ENCODE data around the gene MYLK. TPM values are rescaled to one million over a fixed set of nuclear protein-coding genes. Genes with fewer than 3 reads are reported as not detected.

Gene MYLK
- polyA plus RNA-seq, 1 donor (not counting 4 experiments of a cell fraction or from before 2014, with no cell fraction given): 7.8 TPM

- dilution Hi-C loops (cut with MboI; ENCODE audit: extremely low pct_ligation_motif_present, low sequenced_read_pairs): no loop called here
- Histone ChIP-seq H3K27ac (ENCODE audit: control insufficient read depth, insufficient read depth, low read length) (no peak overlapping the region), H3K36me3 (ENCODE audit: control insufficient read depth in 2 of 2, extremely low read depth in 1 of 2, insufficient read depth in 2 of 2, low read length in 2 of 2) (no peaks in the 10 kb centered on the region), H3K79me2 (ENCODE audit: control insufficient read depth, insufficient read depth, low read length) (no peaks in the 10 kb centered on the region), H3K4me3 (ENCODE audit: control insufficient read depth in 2 of 3, extremely low read depth in 1 of 3, insufficient read depth in 2 of 3, low read depth in 1 of 3, low read length in 3 of 3) (no peak overlapping the region), H3K4me2 (ENCODE audit: control insufficient read depth, extremely low read depth, insufficient read depth, low read depth, low read length) (no peak overlapping the region), H3K27me3 (ENCODE audit: control insufficient read depth, extremely low read depth, insufficient read depth, low read length) (no peaks in the 10 kb centered on the region), H2AFZ (ENCODE audit: control insufficient read depth, low read length) (no peak overlapping the region), H3K4me1 (ENCODE audit: control insufficient read depth, extremely low read depth, insufficient read depth, low read length) (peaks cover 54% of the 10 kb centered on the region), H3K9me3 (ENCODE audit: control insufficient read depth, low read depth, low read length) (no peaks in the 10 kb centered on the region), H3K9ac (ENCODE audit: control insufficient read depth, extremely low read depth, insufficient read depth, low read length) (no peak overlapping the region), H4K20me1 (ENCODE audit: control insufficient read depth, extremely low read depth, insufficient read depth, low read length) (no peaks in the 10 kb centered on the region), H3K9me1 (ENCODE audit: control insufficient read depth, extremely low read depth, insufficient read depth, low read length) (no peaks in the 10 kb centered on the region)
- TF ChIP-seq, protein P1, sequence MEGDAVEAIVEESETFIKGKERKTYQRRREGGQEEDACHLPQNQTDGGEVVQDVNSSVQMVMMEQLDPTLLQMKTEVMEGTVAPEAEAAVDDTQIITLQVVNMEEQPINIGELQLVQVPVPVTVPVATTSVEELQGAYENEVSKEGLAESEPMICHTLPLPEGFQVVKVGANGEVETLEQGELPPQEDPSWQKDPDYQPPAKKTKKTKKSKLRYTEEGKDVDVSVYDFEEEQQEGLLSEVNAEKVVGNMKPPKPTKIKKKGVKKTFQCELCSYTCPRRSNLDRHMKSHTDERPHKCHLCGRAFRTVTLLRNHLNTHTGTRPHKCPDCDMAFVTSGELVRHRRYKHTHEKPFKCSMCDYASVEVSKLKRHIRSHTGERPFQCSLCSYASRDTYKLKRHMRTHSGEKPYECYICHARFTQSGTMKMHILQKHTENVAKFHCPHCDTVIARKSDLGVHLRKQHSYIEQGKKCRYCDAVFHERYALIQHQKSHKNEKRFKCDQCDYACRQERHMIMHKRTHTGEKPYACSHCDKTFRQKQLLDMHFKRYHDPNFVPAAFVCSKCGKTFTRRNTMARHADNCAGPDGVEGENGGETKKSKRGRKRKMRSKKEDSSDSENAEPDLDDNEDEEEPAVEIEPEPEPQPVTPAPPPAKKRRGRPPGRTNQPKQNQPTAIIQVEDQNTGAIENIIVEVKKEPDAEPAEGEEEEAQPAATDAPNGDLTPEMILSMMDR (optimal IDR thresholded peaks at IDR 0.05 in 1 of 3, IDR thresholded peaks at IDR 0.05 in 1 of 3, conservative IDR thresholded peaks at IDR 0.05 in 1 of 3; ENCODE audit: extremely low read depth in 1 of 3, insufficient read depth in 2 of 3, low read length in 3 of 3): no peak
- TF ChIP-seq EZH2 (IDR thresholded peaks at IDR 0.05; ENCODE audit: low read length): no peak
- no peak for DNase-seq (ENCODE audit: low read depth, low spot score)
- FAIRE-seq: no peak
Measured at GRCh38 chr3:123735456-123735855, 148.7 kb downstream of the MYLK start.

DNA sequence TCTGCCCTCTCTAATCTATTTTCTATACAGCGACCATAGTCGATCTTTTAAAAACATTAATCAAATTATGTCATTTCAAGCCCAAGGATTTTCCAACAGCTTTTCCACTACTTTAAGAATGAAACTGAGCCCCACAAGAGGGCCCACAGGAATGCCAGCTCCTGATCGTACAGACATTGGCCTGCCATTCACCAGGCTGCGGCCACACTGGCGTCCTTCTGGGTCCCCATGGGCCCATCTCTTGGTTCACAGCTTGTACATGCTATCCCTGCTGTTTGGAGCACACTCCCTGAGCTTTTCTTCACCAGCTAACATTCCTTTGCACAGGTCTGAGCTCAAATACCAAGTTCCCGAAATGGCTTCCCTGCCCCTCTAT is 149.6 kb downstream of the MYLK start:
- DNase-seq (ENCODE audit: low read depth, low spot score) (no peak), FAIRE-seq (peak; percentile 20)
- dilution Hi-C loops (cut with MboI; ENCODE audit: extremely low pct_ligation_motif_present, low sequenced_read_pairs): no loop called here
- H3K4me1 ChIP-seq (ENCODE audit: control insufficient read depth, extremely low read depth, insufficient read depth, low read length): peaks cover 45% of the 10 kb centered on the region
- TF ChIP-seq EZH2 (IDR thresholded peaks at IDR 0.05; ENCODE audit: low read length): no peak
- TF ChIP-seq, protein P1 (optimal IDR thresholded peaks at IDR 0.05 in 1 of 3, IDR thresholded peaks at IDR 0.05 in 1 of 3, conservative IDR thresholded peaks at IDR 0.05 in 1 of 3; ENCODE audit: extremely low read depth in 1 of 3, insufficient read depth in 2 of 3, low read length in 3 of 3): no peak
- no peaks in the 10 kb centered on the region for H3K9me3 ChIP-seq (ENCODE audit: control insufficient read depth, low read depth, low read length)
- peak overlapping the region in 1 of 3 experiments; percentile 16 for H3K4me3 ChIP-seq (ENCODE audit: control insufficient read depth in 2 of 3, extremely low read depth in 1 of 3, insufficient read depth in 2 of 3, low read depth in 1 of 3, low read length in 3 of 3)
- no peaks in the 10 kb centered on the region for H3K27me3 ChIP-seq (ENCODE audit: control insufficient read depth, extremely low read depth, insufficient read depth, low read length)
- peak overlapping the region; percentile 63 for H3K9ac ChIP-seq (ENCODE audit: control insufficient read depth, extremely low read depth, insufficient read depth, low read length)
- H3K79me2 ChIP-seq (ENCODE audit: control insufficient read depth, insufficient read depth, low read length): no peaks in the 10 kb centered on the region
- no peaks in the 10 kb centered on the region for H3K36me3 ChIP-seq (ENCODE audit: control insufficient read depth in 2 of 2, extremely low read depth in 1 of 2, insufficient read depth in 2 of 2, low read length in 2 of 2)
- H3K4me2 ChIP-seq (ENCODE audit: control insufficient read depth, extremely low read depth, insufficient read depth, low read depth, low read length): peak overlapping the region; percentile 72
- no peaks in the 10 kb centered on the region for H4K20me1 ChIP-seq (ENCODE audit: control insufficient read depth, extremely low read depth, insufficient read depth, low read length)
- peak overlapping the region; percentile 87 for H3K27ac ChIP-seq (ENCODE audit: control insufficient read depth, insufficient read depth, low read length)
- no peaks in the 10 kb centered on the region for H3K9me1 ChIP-seq (ENCODE audit: control insufficient read depth, extremely low read depth, insufficient read depth, low read length)
- peak overlapping the region; percentile 61 for H2AFZ ChIP-seq (ENCODE audit: control insufficient read depth, low read length)

All from keratinocyte (primary cell).